Omental fat pad (tissue), 4 donors: ENCODE results near the gene NRIP3. TPM values are rescaled to one million over a fixed set of nuclear protein-coding genes. Genes with fewer than 3 reads are reported as not detected.

ENCODE experiments used
- ATAC-seq: fragments of 150-250 bp; one replicate; pipeline ENCODE4 v1.9.1; 2016; ENCODE audit warnings: mild to moderate bottlenecking, moderate library complexity; ENCODE audit not compliant: low FRiP score
- DNase-seq: peaks from one replicate; pipeline ENCODE4 v3.0.0-alpha.2; 2019; ENCODE audit warnings: low spot score
- CTCF ChIP-seq, 3 donors: fragments of 450-650 bp; IDR thresholded peaks; one replicate each; pipeline ENCODE4 v1.5.1; 2016 to 2017; ENCODE audit warnings: antibody characterized with exemption in 3 of 3, mild to moderate bottlenecking in 3 of 3, moderate library complexity in 2 of 3
- total RNA-seq, 4 donors: library from RNA; depleted of rRNA; stranded (reverse); fragments of >200 nt; gene quantifications; one replicate each; pipeline ENCODE4 v1.1.0, GENCODE V29; 2016

NRIP3 gene
- total RNA-seq, 4 donors from 2014 or later: 0.63 to 13.1 (median 2.8) TPM

GRCh38 chr11:9040410-9040809, 36.6 kb upstream of the NRIP3 start:
- no peak for TF ChIP-seq CTCF (IDR thresholded peaks at IDR 0.05)
- ATAC-seq: no peak
- DNase-seq: no peak

- no peak for TF ChIP-seq CTCF (IDR thresholded peaks at IDR 0.05)
- ATAC-seq (no peak), DNase-seq (no peak)
Measured at GRCh38 chr11:9039863-9040262, 36.1 kb upstream of the NRIP3 start.

- DNase-seq (no peak), ATAC-seq (no peak)
- TF ChIP-seq CTCF (IDR thresholded peaks at IDR 0.05): no peak
Measured at GRCh38 chr11:9039198-9039597, 35.4 kb upstream of the NRIP3 start.

GRCh38 chr11:9038541-9038940, 34.7 kb upstream of the NRIP3 start:
- ATAC-seq: no peak
- no peak for DNase-seq
- no peak for TF ChIP-seq CTCF (IDR thresholded peaks at IDR 0.05)

GRCh38 chr11:9037963-9038362, 34.2 kb upstream of the NRIP3 start:
- no peak for TF ChIP-seq CTCF (IDR thresholded peaks at IDR 0.05)
- DNase-seq: no peak
- ATAC-seq: no peak

- ATAC-seq (no peak), DNase-seq (no peak)
- TF ChIP-seq CTCF (IDR thresholded peaks at IDR 0.05): no peak
Measured at GRCh38 chr11:9037046-9037780, 33.4 kb upstream of the NRIP3 start.

GRCh38 chr11:9030601-9031000, 26.8 kb upstream of the NRIP3 start:
- TF ChIP-seq CTCF (IDR thresholded peaks at IDR 0.05): no peak
- ATAC-seq (no peak), DNase-seq (no peak)
